GM12875 (cell line): ENCODE measurements around the gene ABRACL.
"Not testable (repeated sequence)": the region's sequence is repeated elsewhere in the genome, so short reads cannot be mapped to it uniquely, and the experiment has no call there.

Experiments used
- H3K4me3 ChIP-seq: one replicate; pipeline ENCODE4 v1.5.1; 2011; ENCODE audit warnings: low read depth, low read length, control low read depth
- CTCF ChIP-seq: IDR thresholded peaks from 2 replicates; pipeline ENCODE4 v1.5.1; 2011; ENCODE audit warnings: low read depth, mild to moderate bottlenecking, control low read depth, inconsistent platforms, low read length, moderate library complexity, borderline replicate concordance; ENCODE audit not compliant: insufficient read depth

The ABRACL gene

GRCh38 chr6:139047677-139048076 lies 19.1 kb downstream of the ABRACL start:
- no peak for TF ChIP-seq CTCF
- H3K4me3 ChIP-seq: no peak overlapping the region

GRCh38 chr6:139048912-139049311 lies 20.4 kb downstream of the ABRACL start:
- not testable (repeated sequence) for H3K4me3 ChIP-seq

- H3K4me3 ChIP-seq: not testable (repeated sequence)
These were observed 21.7 kb downstream of the ABRACL start for GRCh38 chr6:139050131-139050769.

- TF ChIP-seq CTCF: no peak
- H3K4me3 ChIP-seq: no peak overlapping the region
These were observed 22.3 kb downstream of the ABRACL start for GRCh38 chr6:139050770-139051313.

- no peak overlapping the region for H3K4me3 ChIP-seq
- TF ChIP-seq CTCF: no peak
These were observed 23.0 kb downstream of the ABRACL start for GRCh38 chr6:139051396-139052060.

GRCh38 chr6:139053382-139053781 lies 24.8 kb downstream of the ABRACL start:
- TF ChIP-seq CTCF: no peak

GRCh38 chr6:139054001-139054400 lies 25.5 kb downstream of the ABRACL start:
- no peak overlapping the region for H3K4me3 ChIP-seq
- no peak for TF ChIP-seq CTCF

More at GRCh38 chr6:139053382-139053781, 24.8 kb downstream of the ABRACL start:
- no peak overlapping the region for H3K4me3 ChIP-seq

GRCh38 chr6:139055709-139056108 lies 27.2 kb downstream of the ABRACL start:
- no peak overlapping the region for H3K4me3 ChIP-seq
- no peak for TF ChIP-seq CTCF
